GM19240 (cell line): ENCODE measurements around the gene ZNF710.
"Not testable (repeated sequence)": the region's sequence is repeated elsewhere in the genome, so short reads cannot be mapped to it uniquely, and the experiment has no call there.

Experiments
- DNase-seq: peaks from one replicate; pipeline ENCODE4 v3.0.0; 2011; ENCODE audit warnings: low spot score; ENCODE audit not compliant: insufficient read length

Gene ZNF710

GRCh38 chr15:90059208-90059985, 58.3 kb downstream of the ZNF710 start:
- DNase-seq: peak; percentile 84

DNA sequence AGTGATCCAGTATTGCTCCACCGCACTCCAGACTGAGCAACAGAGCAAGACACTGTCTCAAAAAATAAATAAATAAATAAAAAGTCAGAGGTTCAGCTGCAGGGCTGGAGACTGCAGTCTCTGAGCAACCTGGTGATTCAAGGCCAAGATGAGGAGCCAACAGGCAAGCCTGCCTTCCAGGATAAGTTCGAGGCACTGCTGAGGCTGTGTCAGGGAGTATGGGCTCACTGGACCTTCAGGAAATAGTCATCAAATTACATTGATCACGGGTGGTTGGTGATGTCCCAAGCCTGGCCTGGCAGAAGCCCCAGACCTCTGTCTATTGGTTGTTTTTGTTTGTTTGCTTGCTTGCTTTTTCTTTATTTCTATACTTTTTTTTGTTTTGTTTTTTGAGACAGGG, 59.7 kb downstream of the ZNF710 start:
- no peak for DNase-seq

DNA sequence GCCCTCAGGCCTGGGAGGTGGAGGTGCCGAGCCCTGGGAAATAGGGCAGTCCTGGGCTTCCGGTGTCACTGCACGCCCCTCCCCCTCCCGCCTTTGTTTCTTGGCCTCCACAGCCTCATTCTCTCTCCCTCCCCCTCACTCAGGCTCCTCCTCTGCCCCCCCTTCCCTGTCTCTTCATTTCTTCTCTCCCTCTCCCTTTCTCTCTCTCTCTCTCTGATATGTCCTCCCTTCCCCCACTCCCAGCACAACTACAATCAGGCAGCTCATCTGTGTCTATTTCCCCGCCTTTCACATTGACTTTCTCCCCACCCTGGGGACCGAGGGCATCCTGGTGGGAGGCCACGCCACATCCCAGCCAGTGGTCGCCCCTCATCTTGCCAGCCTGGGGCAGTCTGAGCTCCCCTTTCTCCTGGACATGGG, 60.9 kb downstream of the ZNF710 start:
- DNase-seq: no peak

GRCh38 chr15:90062462-90062932, 61.4 kb downstream of the ZNF710 start:
- no peak for DNase-seq

DNA sequence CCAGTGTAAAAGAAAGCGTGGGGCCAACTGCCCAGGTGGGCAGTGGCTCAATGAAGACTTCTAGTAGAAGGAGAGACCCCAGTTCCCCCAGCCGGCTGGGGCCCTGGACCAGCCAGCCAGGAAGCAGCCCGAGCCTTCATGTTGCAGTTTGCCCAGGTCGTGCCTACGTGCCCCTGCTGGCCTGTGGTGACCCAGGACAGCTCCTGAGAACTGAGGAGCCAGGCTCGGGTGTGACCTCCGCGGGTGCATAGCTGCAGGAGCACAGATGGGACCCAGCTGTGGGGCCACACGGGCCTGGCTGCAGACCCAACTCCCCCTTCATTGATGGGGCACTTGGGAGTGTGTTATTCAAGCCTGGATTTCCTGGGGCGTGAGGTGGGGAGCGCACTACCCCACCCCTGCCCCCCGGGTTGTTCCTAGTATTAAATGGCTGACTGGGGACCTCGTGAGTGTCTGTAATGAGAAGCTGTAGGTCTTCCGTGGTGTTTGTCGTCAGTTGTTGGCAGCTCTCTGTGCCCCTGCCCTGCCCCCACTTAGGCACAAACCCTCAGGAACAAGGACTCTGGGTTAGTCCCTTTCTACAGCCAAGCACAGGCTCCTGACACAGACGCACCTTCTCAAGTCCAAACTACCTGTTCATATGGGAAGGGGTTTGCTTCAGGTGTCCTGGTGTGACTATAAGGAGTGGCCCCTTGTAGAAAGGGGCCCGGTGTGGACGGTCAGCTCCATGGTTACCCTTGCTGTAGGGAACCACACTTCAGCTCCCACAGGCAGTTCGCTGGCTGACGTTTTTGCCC, 62.0 kb downstream of the ZNF710 start:
- no peak for DNase-seq

GRCh38 chr15:90063770-90064247, 62.7 kb downstream of the ZNF710 start:
- no peak for DNase-seq

DNA sequence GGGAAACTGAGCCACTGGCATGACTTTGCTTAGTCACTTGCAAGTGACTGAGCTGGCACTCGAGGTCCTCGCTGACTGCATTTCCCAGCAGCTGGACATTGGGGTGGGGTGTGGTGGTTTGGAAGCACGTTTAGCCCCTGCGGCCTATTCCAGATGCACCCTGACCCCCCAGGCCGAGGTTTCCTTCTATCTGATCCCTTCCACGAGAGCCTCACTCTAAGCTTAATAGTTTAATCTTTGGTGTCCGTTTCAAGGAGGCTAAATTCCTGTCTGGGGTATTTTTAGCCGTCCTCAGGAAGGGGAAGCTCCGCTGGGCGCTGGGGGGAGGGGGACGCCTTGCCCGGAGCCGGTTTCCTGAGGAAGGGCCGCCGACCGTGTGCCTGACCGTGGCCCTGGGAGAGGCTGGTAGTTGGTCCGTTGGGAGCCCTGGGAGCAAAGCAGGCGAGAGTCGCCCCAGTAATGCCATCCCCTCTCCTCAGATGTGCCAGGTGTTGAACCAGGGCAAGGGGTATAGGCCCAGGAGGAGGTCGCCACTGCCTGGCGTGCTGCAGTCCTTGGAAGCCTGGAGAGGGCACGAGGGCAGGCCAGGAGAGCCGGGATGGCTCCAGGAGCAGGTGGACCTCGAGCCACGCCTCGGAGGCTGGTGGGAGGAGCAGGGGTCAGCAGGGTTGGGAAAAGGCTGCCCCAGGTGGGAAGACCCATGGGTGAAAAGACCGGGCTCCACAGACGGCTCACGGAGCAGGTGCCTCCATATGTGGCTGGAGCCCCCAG, 64.0 kb downstream of the ZNF710 start:
- no peak for DNase-seq

- no peak for DNase-seq
These were observed 64.5 kb downstream of the ZNF710 start for GRCh38 chr15:90065682-90066049.

DNA sequence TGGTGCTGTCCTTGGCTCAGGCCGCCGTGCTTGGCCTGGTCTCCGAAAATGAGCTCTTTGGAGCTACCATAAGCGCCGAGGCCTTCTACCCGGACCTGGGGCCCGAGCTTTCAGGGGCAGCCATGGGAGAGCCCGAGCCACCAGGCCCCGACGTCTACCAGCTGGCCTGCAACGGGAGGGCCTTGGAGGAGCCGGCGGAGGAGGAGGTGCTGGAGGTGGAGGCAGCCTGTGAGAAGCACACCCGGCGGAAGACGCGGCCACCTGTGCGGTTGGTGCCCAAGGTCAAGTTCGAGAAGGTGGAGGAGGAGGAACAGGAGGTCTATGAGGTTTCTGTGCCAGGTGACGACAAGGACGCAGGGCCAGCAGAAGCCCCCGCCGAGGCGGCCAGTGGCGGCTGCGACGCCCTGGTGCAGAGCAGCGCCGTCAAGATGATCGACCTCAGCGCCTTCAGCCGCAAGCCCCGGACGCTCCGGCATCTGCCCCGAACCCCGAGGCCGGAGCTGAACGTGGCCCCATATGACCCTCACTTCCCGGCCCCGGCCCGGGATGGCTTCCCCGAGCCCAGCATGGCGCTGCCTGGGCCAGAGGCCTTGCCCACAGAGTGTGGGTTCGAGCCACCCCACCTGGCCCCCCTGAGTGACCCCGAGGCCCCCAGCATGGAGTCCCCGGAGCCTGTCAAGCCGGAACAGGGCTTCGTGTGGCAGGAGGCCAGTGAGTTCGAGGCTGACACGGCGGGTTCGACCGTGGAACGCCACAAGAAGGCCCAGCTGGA, 66.2 kb downstream of the ZNF710 start:
- DNase-seq: no peak

GRCh38 chr15:90067953-90068606, 67.0 kb downstream of the ZNF710 start:
- no peak for DNase-seq

DNA sequence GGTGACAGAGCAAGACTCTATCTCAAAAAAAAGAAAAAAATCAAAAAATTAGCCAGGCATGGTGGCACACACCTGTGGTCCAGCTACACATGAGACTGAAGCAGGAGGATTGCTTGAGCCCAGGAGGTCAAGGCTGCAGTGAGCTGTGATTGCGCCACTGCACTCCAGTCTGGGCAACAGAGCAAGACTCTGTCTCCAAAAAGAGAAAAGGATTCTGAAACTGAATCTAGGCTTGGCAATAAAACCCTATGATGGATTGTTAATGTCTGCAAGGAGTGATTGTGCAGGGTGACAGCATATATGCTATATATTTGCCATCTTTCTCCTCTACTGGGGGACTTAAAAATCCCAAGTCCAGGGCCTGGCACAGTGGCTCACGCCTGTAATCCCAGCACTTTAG, 69.5 kb downstream of the ZNF710 start:
- not testable (repeated sequence) for DNase-seq

DNA sequence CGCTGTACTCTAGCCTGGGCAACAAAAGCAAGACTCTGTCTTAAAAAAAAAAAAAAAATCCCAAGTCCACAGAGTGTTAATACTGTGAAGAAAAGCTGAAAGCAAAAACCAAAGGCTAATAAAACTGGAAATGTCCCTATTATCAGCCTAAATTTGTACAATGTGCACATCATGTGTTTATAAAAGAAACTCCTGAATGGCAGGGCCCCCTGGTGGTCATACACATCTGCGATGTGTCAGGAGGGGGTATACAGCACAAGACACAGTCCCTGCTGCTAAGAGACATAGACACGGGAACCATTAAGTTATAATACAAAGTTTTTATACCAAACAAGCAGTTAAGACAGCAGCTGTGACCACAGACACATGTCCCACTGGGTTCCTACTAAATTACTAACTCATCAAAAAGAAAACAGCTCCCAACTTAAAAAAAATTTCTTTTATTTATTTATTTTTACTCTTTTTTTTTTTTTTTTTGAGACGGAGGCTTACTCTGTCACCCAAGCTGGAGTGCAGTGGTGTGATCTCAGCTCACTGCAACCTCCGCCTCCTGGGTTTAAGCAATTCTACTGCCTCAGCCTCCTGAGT, 70.2 kb downstream of the ZNF710 start:
- peak; percentile 63 for DNase-seq

DNA sequence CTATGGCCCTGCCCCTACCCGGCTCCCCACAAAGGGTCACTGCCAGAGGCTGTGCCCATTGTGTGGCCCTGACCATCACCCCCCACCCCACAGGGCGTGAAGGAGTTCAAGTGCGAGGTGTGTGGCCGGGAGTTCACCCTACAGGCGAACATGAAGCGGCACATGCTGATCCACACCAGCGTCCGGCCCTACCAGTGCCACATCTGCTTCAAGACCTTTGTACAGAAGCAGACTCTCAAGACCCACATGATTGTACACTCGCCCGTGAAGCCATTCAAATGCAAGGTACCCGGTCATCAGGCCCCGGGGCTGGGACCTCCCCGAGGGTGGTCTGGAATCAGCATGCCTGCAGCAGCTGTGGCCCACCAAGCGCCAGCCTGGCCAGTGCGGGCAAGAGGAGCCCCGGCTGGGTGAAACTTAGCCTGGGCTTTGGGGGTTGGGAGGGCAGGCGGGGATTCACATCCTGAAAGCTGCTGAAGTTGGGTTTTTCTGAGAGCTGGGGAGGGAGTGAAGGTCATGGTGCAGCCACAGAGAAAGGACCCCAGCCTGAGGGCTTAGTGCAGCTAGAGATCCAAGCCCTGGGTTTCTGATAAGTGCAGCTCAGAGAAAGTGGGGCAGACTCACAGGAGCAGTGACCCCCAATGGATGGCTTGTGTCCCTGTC, 72.0 kb downstream of the ZNF710 start:
- no peak for DNase-seq

GRCh38 chr15:90074023-90074422, 72.9 kb downstream of the ZNF710 start:
- DNase-seq: no peak

GRCh38 chr15:90074916-90075315, 73.8 kb downstream of the ZNF710 start:
- no peak for DNase-seq

DNA sequence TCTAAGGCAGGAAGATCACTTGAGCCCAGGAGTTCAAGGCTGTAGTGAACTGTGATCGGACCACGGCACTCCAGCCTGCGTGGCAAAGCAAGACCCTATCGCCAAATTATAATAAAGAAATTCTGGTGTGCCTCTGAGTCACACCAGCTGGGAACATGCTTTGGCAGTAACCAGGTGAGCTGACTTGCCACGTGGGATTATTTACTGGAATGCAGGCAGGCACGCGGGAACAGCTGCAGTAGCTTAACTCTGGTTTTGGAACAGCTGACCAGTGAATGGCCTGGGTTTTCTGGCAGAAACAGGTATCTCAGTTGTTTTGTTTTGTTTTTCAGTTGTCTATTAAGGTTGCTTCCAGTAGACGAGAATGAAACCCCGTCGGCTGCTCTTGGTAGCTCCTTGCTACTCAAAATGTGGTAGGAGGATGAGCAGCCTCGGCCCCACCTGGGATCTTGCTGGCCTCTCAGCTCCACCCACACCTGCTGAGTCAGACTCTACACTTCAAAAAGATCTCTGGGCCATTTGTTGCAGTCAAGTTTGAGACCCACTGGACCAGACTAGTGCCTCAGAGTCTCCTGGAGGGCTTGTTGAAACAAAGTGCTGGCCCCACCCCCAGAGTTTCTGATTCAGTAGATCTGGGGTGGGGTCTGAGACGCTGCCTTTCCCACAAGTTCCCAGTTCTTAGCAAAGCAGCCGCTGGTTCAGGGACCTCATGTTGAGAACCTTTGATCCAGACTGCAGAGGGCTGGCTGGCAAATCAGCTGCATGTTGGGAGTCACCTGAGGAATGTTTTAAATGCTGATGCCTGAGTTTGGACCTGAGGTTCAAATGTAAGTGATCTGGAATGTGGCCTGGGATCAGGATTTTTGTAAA, 74.5 kb downstream of the ZNF710 start:
- DNase-seq: no peak

- DNase-seq: no peak
These were observed 75.6 kb downstream of the ZNF710 start for GRCh38 chr15:90076716-90077115.

DNA sequence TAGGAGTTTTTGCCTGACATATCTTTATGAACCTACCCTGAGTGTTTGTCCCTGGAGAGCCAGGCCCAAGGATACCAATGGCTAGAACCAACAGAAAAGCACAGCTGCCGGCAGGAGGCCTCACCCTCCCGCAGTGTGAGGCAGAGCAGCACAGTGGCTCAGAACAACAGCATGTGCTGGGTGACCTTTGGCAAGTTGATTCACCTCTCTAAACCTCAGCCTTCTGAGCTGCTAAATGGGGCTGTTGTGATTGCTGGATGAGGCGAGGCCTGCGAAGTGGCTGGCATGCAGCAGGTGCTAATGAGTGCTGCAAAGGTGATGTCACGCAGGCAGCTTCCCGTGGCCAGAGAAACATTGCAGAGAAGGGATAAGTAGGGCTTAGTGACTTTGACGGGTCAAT, 77.8 kb downstream of the ZNF710 start:
- DNase-seq: no peak
